ENCODE measurements around the gene TMEM141.

- no peak for TF ChIP-seq POLR2A (IDR thresholded peaks at IDR 0.05; ENCODE audit: low read depth, low read length)
- TF ChIP-seq CTCF (IDR thresholded peaks at IDR 0.05; ENCODE audit: extremely low read depth in 1 of 2, insufficient read depth in 1 of 2, low read depth in 1 of 2, low read length in 2 of 2): no peak
- no peak for TF ChIP-seq POLR2AphosphoS5 (IDR thresholded peaks at IDR 0.05; ENCODE audit: insufficient read depth, low read depth, low read length)
- no peak for TF ChIP-seq MAX (IDR thresholded peaks at IDR 0.05; ENCODE audit: insufficient read depth, insufficient read length)
- TF ChIP-seq FOS (IDR thresholded peaks at IDR 0.05; ENCODE audit: borderline replicate concordance, insufficient read depth, low read length): no peak
- no peak for TF ChIP-seq EZH2 (IDR thresholded peaks at IDR 0.05; ENCODE audit: borderline replicate concordance, low read depth, low read length, severe bottlenecking)
- TF ChIP-seq GATA2 (IDR thresholded peaks at IDR 0.05; ENCODE audit: insufficient read depth, insufficient read length, low read depth, low read length): no peak
- no peak for TF ChIP-seq JUN (IDR thresholded peaks at IDR 0.05; ENCODE audit: borderline replicate concordance, insufficient read depth, insufficient read length, low read depth)
- no peak for TF ChIP-seq MYC (IDR thresholded peaks at IDR 0.05; ENCODE audit: low read depth, low read length)
These were observed 15.6 kb downstream of the TMEM141 start for GRCh38 chr9:136806631-136807201.

Data from endothelial cell of umbilical vein (primary cell).